Retina (tissue), 1 donor: Measurements from ENCODE around the gene CDC42EP1.
"Not testable (repeated sequence)": the region's sequence is repeated elsewhere in the genome, so short reads cannot be mapped to it uniquely, and the experiment has no call there.

ENCODE experiments used
- DNase-seq: peaks from one replicate; pipeline ENCODE4 v3.0.0-alpha.2; 2016

The CDC42EP1 gene

DNA sequence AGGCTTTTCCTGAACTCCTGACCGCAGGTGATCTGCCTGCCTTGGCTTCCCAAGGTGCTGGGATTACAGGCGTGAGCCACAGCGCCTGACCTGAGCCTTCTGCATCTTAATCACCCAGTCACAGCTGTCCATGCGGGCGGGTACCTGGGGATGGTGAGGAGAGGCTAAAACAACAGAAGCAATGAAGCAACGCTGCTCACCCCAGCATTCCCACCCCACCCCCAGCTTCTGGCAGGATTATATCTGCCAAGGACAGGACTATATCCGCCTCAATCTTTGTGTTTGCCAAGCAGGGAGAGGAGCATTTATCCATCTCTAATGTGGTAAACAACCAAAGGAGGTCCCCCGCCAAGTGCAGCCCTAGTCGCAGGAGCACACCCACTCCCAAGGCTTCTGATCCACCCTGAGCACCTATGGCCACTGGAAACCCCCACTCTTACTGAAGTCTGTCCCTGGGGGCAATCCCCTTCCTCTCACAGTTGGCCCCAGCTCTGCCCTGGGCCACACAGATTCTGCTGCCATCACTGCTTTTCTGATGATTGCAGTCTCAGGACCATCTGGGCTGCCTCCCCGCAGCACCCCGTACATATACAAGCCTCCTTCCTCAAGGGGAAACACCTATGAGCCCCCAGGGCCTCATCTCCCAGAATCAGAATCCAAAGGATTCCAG lies 28.4 kb downstream of the CDC42EP1 start:
- no peak for DNase-seq

DNA sequence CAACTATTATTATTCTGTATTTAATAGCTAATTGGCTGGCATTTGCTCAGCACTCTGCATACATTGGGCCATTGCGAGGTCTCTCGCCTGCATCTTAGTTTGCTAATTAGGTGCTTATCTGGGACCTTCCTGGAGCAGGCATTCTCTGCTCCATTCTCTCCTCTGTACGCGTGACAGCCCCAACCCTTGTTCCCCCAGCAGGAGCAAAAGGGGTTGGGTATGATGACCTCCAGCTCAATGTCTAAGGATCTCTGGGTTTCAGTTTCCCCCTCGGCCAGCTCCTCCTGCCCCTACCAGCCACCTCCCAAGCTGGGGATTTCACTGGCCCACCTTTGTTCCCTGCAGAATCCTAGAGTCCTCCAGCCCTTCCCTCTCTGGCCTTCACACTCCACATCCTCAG lies 29.4 kb downstream of the CDC42EP1 start:
- DNase-seq = no peak

DNA sequence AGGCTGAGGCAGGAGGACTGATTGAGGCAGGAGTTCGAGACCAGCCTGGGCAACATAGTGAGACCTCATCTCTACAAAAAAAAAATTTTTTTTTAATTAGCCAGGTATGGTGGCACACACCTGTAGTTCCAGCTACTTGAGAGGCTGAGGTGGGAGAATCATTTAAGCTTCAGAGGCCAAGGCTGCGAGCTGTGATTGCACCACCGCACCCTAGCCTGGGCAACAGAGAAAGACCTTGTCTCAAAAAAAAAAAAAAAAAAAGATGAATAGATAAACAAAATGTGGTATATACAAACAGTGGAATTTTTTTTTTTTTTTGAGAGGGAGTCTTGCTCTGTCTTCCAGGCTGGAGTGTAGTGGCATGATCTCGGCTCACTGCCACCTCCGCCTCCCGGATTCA lies 30.8 kb downstream of the CDC42EP1 start:
- DNase-seq = not testable (repeated sequence)

GRCh38 chr22:37591823-37592404 lies 31.6 kb downstream of the CDC42EP1 start:
- DNase-seq = no peak

GRCh38 chr22:37594237-37594636 lies 34.0 kb downstream of the CDC42EP1 start:
- no peak for DNase-seq

- DNase-seq = no peak
Measured at GRCh38 chr22:37599153-37599552, 38.9 kb downstream of the CDC42EP1 start.

DNA sequence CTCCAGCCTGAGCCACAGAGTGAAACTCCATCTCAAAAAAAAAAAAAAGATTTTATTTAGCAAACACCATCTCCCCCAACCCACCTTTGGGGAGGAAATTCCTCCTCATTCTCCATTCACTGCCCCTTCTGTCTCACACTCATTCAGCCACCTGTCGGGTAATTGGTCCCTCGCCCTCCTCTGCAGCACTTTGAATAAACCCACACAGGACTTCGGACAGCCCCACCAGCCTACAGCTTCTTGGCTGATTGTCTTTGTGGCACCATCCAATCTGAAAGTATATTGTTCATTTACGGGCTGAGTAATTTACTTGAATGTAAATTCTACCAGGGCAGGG lies 40.9 kb downstream of the CDC42EP1 start:
- DNase-seq = no peak

DNA sequence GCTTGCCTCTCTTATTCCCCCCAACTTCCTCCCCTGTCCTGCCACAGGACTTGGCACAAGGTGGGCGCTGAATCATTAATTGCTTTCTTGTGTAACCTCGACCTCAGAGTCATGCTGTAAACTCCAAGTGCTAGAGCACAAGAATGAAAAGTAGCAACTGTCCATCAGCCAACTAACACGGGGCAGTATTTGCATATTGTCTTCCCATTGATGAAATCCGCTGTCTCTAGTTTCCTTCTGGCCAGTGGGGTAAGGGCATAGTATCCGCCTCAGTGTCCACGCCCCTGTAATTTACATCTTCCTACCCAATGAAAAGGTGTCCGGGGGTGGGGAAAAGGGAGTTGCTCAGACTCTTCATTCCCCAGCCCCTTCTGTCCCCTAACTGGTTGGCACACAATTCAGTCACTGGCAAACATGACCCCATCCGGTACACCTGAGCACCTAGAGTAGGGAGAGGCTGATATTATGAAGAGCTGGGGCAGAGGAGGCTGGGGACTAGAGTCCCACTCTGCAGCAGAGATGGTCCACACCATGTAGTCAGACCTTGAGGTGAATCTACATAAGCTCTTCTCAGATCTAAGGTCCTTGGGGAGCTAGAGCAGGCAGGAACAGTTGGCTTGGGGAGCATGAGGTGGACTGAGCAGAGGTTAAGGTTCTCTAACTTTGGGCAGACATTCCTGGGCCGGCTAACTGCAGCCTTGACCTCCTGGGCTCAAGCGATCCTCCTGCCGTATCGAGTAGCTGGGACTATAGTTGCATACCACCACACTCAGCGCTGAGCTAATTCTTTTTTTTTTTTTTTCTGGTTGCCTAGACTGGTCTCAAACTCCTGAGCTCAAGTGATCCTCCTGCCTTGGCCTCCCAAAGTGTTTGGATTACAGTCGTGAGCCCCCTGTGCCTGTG lies 41.5 kb downstream of the CDC42EP1 start:
- DNase-seq = peak; percentile 18

DNA sequence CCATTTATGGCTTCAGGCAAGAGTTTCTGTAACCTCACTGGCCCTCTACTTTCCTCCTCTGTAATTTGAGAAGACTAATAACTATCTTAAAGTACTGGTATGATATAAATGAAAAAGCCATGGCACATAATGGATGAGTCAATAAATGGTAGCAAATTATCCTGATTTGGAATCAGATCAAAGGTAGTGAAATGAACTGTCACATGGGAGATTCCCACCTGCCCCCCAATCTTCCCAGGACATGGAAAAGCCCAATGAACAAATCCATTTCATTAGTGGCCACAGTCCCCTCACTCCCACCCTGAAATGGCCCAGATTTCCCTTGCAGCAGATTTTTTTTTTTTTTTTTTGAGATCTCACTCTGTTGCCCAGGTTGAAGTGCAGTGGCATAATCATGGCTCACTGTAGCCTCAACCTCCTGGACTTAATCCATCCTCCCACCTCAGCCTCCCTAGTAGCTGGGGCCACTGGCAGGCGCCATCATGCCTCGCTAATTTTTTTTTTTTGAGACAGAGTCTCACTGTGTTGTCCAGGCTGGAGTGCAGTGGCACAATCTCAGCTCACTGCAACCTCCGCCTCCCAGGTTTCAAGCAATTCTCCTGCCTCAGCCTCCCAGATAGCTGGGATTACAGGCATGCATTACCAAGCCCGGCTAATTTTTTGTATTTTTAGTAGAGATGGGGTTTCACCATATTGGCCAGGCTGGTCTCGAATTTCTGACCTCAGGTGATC lies 42.4 kb downstream of the CDC42EP1 start:
- not testable (repeated sequence) for DNase-seq

- DNase-seq = no peak
Measured at GRCh38 chr22:37604074-37604473, 43.8 kb downstream of the CDC42EP1 start.

DNA sequence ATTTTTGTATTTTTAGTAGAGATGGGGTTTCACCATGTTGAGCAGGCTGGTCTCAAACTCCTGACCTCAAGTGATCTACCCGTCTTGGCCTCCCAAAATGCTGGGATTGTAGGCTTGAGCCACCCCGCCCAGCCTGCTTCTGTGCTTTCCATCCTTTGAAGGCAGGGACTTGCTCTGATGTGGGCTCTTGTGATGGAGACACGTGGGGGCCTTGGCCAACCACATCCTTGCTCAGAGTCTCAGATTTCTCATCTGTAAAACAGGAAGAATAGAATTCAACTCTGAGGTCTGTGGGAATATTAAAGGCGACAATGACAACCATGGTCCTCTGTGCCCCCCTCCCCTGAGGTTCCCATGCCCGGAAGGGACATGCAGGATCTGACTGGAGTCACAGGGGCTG lies 44.6 kb downstream of the CDC42EP1 start:
- no peak for DNase-seq

GRCh38 chr22:37607010-37607934 lies 47.0 kb downstream of the CDC42EP1 start:
- DNase-seq = peak; percentile 89

GRCh38 chr22:37607935-37608476 lies 47.7 kb downstream of the CDC42EP1 start:
- DNase-seq = no peak

DNA sequence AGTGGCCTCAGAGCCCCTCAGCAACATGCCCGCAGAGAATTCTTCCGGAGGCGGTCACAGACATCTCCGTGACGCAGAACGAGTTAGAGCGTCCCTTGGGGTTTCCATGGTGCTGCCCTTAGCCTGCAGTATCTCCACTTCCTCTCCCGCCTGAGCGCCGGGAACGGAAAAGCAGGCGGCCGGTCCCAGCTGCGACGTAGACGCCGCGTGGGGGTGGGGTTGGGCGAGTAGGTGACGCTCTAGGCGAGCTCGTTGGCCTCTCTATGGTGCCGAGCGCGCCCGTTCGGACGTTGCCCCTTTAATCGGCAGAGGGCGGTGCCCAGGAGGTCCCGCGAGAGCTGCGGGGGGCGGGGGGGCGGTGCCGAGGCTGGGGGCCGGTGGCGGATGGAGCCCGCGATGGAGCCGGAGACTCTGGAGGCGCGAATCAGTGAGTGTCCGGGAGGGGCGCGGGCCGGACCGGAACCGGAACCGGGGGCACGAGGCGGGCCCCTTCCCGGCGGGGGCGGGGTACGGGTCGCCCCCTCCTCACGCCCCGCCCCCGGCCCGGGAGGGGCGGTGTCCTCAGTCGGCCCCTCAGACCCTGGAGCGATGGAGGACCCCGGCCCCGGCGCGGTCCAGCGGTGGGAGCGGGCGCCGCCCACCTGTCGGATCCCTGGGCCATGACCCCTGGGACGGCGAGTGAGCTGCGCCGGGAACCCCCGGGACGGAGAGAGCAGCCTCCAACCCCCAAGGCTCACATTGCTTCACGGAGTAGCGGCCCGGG lies 48.4 kb downstream of the CDC42EP1 start, which contains the start of gene GGA1:
GGA1 (plus strand) TSS at position 358 of the 763 bp plus-strand sequence; CDS start at position 385, 27 bp downstream.
- peak; percentile 99 for DNase-seq

DNA sequence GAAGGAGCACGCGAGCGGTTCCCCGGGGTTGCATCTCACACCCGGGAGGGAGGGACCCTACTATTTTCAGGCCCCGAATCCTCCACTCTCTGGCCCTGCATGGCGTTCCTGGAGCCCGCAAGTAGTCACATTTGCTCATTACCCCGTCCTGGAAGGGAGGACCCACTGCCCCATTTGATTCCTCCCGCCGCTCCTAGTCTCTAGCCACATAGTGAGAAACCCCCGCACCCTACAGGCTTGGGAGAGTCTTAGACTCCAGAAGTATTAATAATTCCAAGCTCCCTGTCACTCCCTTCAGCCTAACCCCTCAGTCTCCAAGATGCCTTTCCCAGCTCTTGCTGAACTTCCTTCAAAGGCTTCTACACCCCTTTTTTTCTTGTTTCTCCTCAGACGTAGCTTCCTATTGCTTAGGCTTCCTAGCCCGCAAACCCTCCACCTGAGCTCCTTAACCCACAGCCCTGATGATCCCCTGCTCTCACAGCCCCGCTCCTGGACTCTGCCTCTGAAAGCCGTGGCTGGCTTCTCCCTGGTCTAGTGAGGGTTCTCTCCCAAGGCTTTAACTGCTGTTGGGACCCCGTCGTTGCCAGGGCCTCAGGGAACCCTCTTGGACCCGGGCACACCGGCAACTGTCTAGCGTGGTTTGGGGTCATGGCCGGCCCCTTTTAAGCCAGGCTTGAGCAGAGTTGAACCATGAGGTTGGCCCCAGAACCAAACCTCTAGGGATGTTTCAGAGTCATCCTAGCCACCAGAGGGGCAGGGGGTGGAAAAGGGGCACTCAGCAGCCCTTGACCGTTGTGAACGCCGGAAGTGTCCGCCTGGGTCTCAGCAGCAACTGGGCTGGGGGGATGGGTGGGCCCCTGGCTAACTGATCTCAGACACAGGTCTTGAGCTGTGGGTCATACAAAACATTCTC lies 49.2 kb downstream of the CDC42EP1 start:
- DNase-seq = no peak

DNA sequence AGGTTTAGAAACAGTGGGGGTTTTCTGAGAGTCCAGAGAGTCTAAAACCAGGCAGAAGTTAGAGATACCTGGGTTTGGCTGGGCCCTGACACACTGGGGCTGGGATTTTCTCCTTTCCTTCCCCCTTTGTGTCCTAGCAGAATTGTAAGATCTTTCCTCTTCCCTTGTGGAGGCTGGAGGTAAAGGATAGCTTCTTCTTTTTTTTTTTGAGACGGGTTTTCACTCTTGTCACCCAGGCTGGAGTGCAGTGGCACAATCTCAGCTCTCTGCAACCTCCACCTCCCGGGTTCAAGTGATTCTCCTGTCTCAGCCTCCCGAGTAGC lies 49.8 kb downstream of the CDC42EP1 start:
- DNase-seq = not testable (repeated sequence)

DNA sequence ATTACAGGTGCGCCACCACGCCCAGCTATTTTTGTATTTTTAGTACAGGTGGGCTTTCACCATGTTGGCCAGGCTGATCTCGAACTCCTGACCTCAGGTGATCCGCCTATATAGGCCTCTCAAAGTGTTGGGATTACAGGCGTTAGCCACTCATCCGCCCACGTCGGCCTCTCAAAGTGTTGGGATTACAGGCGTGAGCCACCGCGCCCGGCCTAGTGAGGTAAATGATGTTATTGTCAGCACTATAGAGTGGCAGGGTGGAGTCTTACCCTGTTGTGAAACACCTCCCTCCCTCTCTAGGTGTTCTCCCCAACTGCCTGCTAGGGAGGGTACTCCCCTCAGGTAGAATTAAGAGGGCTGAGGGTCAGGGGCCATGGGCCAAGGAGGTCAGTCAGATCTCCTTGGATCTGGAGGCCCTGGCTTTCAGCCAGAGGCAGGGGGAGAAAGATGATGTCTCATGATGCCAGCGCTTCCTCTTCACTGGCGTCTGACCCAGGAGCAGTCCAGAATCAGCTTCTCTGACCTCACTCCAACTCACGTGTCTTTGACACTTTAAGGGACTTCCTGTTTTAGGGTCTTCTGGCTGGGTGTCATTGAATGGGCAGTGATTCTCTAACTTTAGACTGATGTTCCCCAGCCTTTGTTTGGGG lies 50.3 kb downstream of the CDC42EP1 start:
- DNase-seq = no peak

GRCh38 chr22:37611207-37611606 lies 50.9 kb downstream of the CDC42EP1 start:
- no peak for DNase-seq
